ENCODE measurements around the gene TMEM258.

TMEM258 gene

DNA sequence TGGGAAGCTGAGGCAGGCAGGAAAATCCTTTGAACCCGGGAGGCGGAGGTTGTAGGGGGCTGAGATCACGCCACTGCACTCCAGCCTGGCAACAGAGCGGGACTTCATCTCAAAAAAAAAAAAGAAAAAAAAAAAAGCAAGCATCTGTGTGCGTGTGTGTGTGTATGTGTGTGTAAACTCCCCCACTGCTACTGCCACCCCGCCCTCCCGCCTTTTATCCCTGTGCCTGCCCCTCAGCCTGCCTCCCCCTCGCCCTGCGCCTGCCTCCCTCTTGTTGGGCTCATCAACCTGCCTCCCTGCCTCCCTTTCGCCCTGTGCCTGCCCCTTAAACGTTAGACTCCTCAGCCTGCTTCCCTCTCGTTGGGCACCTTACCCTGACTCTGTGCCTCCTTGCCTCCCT, 18.0 kb downstream of the TMEM258 start:
- no peak for DNase-seq

DNA sequence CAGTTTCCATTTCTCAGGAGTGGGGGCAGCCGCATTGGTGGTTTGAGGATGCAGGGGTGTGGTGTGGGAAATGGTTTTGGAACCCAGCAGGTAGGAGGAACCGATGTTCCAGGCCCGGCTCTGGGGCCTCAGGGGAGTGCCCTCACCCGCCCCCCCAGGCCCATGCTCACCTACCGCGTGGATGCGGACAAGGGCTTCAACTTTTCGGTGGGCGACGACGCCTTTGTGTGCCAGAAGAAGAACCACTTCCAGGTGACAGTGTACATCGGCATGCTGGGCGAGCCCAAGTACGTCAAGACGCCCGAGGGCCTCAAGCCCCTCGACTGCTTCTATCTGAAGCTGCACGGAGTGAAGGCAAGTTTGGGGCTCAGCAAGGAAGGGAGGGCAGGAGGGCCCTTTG, 18.6 kb downstream of the TMEM258 start:
- no peak for DNase-seq

DNA sequence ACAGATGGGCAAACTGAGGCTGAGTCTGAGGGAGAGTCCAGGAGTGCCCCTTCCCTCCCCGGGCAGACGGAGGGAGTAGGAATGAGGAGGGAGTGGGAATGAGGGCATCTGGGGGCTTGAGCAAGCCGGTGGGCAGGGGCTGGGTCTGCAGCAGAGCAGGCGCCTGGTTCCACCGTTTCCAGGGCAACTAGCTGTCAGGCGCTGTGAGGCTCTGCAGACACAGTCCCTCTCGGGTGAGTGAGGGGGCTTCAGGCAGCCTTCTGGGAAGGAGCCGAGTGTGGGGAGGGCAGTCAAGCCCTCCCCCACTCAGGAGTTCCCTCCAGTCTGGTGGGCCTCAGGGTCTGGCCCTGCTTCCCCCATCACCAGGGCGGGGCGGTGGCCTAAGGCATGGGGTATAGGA, 19.0 kb downstream of the TMEM258 start:
- DNase-seq = no peak

DNA sequence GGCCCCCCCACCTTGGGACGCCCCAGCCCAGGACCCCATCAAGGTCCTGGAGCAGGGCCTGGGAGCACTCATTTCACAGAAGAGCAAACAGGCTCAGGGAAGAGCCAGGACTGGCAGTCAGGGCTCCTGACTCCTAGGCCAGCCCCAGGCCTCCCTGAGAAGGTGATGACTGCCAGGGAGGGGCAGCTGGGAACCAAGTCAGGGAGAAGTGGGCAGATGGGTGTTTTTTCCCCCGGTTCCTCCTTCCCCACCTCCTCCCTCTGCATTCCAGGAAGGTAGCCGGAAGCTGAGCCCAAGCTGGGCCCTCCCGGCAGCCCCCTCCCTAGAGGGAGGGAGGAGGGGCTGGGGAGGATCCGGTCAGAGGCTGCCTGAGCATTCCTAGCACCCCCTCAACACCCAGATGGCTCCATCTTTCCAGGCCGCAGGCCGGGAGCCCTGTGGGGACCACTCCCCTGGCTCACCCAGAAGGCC, 20.4 kb downstream of the TMEM258 start:
- no peak for DNase-seq

DNA sequence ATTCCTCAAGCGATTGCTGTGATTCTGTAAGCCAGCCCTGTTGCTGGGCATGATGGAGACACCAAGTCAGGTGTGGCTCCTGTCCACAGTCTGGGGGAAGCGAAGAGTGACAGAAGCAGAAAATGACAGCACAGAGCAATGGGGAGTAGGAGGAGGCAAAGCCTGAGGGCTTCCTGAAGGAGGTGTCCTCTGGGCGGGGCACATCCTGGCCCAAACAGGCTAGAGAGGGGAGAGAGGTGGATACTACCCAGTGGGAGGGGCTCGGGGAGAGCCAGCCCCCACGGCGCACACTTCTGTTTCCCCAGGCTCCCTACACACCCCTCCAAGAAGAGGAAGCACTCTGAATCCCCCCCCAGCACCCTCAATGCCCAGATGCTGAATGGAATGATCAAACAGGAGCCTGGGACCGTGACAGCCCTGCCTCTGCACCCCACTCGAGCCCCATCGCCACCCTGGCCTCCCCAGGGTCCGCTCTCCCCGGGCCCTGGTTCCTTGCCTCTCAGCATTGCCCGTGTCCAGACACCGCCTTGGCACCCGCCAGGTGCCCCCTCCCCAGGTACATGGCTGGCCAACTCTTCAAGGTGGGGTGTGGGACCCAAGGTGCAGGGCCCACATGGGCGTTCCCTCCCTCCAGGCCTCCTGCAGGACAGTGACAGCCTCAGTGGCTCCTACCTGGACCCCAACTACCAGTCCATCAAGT, 21.1 kb downstream of the TMEM258 start:
- DNase-seq = no peak

DNA sequence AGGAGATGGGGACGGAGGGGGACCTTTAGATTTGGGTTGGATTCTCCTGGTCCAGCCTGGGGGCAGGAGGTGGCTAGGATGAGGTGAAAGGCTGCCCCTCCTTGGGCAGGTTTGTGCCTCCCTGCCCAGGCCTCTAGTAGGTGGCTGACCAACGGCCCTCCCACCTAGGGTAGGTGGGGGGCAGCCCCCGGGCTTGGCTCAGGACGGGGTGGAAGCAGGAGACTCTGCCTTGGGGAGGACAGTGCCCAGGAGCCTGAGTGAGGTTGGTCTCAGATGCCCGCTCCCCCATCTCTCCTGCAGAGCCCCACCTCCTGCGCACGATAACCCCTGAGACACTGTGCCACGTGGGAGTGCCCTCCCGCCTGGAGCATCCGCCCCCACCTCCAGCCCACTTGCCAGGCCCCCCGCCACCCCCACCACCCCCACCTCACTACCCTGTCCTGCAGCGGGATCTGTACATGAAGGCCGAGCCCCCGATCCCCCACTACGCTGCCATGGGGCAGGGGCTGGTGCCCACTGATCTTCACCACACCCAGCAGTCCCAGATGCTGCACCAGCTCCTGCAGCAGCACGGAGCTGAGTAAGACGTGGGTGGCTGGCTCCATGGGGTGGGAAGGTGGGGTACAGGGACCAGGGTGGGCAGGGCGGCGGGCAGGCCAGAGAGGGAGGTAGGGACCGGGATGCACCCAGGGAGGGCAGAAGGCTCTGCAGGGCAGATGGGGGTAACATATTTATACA, 22.3 kb downstream of the TMEM258 start:
- DNase-seq = no peak

DNA sequence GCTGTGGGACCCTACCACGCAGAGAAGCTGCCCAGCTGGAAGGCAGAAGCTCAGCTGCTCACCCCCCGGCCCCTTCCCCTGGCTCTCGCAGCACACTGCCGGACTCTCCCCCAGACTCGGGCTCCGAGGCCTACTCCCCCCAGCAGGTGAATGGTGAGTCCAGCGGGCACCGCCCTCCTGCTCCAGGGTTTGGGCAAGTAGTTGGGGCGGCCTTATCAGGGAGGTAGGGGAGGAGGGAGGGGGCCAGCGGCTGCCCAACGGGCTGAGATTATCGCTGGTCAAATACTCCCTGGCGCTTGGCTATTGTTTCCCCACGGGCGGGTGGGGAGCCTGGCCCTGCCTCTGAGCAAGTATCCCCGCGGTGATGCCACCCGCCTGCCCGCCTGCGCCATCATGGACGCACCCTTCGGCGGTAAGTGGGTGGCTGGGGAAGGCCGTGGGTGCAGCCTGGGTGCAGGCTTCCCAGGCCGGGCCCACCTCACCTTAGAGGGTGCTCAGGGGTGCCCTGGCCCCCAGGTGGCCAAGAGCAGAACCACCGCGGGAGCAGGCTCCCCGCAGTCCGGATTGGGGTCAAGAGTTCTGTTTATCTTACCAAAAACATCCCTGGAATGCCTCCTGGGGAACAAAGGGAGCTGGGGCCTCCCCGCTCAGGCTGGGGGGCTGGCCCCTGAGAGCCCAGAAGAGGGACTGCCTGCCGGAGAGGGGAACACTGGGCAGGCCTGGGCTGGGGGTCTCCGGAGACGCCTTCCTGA, 23.1 kb downstream of the TMEM258 start:
- no peak for DNase-seq

DNA sequence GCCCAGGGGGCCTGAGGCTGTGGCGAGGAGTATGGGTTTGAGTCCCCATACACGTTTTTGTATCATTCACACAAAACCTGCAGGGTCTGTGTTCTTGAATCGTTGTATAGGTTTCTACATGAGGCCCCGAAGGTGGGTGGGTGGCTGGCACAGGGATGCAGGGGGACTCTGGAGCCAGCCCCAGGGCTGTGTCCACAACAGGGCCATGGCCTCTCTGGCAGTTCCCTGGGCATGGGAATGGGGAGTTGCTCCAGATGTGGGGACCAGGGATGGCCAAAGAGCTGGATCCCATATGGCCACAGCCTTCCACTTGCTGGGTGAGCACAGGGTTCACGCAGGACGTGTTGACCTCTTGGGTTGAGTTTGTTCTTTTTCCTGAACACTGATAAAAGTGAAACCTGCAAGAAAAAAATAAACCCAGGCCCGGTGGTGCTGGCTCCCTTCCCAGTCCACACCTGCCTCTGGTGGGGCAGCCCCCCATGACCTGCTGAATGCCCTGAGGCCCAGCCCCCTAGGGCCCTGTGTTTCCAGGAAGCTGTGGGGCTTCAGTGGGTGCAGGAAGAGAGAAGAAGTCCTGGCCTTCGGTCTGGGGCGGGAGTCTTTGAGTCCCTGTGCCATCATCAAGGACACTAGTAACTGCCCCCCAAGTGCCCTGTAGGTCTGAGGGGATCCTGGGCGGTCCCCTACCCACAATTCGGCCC, 23.9 kb downstream of the TMEM258 start:
- no peak for DNase-seq

DNA sequence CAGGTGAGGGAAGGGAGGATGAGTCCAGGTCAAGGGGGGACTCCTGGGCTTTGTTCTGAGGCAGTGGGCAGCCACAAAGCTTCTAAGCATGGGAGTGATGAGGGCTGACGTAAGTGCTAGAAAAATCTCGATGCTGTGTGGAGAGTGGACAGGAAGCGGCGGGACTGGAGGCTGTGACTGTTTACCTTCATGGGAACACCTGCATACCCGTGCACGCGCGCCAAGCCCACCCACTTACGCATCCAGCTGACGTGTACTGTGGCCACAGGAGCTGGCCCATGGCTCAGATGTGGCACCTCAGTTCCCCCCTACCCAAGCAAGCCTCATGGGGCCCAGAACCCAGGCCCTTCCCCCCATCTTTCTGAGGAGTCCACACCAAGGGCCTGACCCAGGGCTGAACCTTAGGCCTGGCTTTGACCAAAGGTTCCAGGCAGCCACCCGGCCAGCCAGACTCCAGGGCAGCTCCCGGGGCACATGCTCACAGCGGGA, 26.0 kb downstream of the TMEM258 start:
- no peak for DNase-seq

DNA sequence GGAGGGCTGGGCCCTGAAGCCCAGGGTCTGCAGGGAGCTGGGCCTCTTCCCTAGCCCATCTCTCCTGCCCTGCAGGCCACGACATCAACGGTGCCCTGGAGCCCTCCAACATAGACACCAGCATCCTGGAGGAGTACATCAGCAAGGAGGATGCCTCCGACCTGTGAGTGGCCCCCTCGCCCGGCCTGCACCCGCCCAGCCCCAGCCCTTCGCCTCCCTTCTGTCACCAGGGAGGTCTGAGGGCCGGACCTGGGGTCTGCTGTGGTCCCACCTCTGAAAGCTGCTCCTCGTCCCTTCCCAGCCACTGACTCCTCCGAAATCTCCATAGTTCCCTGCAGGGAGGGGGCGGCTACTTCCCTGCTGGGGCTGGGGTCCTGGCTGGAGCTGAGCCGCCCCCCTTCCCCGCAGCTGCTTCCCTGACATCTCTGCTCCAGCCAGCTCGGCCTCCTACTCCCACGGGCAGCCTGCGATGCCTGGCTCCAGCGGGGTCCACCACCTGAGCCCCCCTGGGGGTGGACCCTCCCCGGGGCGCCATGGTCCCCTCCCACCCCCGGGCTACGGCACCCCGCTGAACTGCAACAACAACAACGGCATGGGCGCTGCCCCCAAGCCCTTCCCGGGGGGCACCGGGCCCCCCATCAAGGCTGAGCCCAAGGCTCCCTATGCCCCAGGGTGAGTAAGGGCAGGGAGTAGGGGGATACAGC, 26.7 kb downstream of the TMEM258 start:
- DNase-seq = no peak

DNA sequence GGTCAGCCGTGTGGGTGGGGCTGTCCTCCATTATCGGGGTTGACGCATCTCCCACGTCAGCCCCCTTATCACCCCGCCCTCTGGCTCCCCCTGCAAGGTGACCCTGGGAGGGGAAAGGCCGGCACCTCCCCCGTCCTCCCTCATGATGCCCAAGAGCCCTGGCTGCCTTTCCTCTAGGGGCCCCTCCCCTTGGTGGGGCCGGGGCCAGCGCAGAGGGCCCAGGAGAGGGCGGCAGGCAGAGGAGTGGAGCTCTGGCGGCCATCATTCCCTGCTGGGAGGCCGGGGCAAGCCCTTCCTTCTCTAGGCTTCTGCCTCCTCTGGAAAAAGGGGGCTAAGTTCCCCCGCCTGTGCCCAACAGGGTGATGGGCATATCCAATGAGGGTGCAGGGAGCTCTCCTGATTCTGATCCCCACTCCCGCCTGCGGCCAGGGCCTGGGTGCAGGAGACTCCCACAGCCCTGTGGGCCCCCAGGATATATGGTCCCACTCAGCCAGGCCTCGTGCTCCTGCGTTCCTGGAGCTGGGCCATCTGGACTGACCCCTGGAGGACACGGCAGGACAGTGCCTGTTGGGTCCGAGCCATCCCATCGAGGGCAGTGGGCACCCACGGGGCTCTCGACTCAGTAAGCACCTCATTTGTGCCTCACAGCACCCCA, 27.7 kb downstream of the TMEM258 start:
- DNase-seq = no peak

DNA sequence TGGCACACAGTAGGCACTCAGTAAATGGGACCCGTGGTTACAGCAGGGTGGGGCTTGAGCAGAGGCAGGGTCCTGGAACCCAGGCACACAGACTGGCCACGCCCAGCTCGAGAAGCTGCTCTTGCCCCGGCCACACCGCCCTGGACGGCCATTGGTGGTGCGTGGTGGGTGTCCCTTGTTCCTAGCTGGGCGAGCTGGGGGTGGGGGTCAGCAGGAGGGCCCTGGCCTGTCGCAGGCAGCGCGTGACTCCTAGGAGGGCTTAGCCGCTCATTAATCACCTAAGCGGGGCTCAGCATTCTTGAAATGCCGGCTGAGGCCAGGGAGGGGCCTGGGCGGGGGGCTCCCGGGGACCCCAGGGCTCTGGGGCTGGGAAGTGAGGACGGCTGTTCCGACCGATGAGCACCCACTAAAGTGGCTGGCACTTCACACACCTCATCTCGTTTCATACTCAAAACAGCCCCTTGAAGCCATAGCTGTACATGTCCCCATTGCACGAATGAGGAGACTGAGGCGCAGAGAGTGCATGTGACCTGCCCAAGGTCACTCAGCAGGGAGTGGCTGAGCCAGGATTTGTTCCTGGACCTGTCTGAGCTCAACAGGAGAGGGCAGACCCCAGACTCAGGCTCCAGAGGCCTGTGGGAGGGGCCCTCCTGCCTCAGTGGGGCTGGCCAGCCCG, 28.3 kb downstream of the TMEM258 start:
- DNase-seq = no peak

DNA sequence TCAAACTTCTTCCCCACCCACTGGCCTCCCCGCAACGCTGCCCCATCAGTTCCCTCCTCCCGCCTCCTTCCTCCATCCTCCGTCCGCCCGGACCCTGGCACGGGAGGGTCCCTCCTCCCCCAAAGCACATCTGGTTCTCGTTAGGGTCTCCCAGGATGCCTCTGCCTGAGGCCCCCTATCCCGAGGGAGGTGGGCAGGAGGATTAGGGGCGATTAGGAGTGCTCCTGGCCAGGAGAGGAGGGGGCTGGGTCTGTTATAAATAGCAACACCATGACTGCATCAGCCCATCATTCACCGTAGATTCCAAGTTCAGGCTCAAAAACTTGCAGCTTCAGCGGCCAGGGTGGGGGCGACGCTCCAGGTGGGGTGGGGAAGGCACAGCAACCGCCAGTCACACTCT, 29.6 kb downstream of the TMEM258 start:
- no peak for DNase-seq

DNA sequence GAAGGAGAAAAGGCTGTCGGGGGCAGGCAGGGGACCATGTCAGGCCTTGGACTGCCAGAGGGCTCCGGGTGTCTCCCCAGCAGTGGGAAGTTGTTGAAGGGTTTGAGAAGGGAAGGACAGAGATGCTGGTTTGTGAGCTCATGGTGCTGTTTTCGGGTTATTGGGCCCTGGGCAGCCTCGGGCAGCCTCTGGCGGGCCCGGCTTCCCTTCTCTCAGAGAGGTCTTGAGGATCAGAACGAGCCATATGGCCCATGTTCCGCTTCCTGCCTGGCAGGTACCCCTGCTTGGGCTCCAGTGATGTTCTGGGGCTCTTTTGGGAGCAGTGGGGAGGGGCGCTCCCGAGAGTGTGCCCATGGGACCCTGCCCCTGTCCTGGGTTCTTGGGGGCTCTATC, 30.2 kb downstream of the TMEM258 start:
- no peak for DNase-seq

DNA sequence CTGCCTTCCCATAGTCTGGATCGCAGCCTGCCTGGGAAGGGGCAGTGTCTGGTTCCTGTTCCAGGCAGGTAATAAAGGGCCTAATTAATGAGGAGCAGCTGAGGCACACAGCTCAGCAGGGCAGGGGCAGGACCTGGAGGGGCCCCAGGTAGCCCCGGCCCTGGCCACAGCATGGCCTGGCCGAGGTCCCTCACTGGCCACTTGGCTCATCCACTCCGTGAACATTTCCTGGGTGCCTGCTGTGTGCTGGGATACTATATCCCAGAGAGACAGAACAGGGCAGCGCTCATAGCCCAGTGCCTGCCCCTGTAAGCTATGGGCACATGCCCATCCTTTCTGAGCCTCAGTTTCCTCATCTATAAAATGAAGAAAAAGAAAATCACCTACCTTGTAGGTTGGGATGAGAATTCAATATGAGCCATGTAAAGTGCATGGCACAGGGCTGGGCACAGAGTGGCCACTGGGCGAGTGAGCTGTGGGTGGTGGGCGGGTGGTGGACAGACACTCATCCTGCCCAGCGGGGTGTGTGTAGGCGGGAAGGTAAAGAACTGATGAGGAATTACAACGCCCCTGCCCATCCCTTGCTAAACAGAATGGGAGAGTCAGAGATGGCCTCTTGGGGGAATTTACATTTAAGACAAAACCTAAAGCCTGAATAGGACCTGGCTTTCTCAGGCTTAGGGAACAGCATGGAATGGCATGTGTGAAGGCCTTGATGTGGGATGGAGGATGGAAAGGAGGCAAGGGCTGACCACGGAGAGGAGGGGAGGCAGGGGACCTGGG, 30.8 kb downstream of the TMEM258 start:
- DNase-seq = no peak

DNA sequence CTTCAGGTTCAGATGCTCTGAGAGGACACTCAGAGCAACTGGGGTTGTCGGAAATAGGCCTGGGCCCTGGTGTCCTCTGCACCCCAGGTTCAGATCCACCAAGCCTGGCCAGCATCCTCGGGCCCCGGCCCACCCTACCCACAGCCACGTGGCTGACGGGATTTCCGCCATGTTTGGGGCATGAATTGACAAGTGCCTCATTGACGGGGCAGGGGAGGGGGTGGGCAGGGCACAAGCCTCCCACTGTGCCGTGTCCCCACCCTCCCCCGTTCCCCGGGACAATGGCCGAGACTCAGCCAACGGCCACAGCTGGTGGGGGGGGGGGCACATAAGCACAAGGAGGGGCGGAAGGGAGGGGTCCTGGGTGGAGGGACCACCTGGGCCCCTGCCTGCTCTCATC, 31.5 kb downstream of the TMEM258 start:
- no peak for DNase-seq

DNA sequence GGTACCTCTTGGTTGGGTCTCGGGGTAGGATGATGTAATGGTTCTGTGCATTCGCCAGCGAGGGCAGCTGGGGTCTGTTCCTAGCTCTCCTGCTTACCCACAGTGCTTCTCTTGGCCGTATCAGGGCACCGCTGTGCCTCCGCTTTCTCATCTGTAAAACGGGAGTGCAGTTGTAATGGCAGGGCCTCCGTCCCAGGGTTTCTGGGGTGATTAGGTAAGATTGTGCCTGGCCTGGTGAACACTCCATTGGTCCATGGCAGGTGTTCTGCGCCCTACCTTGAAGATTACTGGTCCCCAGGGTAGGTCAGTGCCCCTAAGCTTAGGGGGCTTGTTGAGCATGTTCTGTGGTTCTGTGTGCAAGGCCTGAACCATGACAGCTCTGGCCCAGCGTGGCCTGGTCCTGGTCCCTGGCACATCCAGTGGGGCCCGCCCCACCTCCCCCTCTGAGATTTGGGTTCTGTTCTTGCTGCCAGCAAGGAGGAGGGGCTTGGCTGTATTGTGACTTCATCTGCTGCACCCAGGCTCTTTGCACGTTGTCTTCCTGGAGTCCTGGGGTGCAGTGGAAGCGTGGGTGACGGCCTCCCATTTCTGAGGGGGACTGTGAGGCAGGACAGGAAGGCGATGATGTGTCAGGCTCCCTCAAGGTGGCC, 35.1 kb downstream of the TMEM258 start:
- no peak for DNase-seq

DNA sequence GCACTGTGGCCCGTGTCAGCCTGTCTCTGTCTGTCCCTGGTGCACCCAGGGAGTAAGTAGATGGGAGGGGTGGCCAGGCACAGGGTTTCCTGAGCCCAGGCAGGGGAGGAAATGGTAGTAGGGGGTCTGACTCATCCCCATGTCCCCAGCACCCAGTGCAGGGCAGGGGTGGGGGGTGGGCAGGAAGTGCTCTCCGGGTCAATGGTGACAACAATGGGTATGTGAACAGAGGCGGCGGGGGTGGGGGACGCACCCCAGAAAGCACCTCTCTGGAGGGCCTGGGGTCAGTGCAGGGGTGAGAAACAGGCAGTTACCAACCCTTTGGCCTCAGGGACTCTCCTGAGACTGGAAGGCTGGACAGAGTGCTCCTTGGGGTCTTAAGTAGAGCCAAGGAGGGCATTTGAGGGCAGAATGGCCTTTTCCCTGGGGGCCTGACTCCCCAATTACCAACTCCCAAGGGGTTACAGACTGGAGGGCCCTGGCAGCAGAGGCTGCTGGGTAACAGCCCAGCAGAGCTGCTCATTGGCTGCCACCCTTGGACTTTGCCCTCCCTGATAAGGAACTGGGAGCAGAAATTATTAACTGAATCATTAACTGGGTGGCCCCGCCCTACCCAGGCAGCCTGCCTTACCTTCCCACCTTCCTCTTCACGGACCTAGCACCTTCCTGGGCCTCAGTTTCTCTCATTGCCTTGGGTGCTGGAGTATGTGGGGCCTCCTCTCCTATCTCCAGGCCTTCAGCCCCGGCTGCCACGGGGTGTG, 35.8 kb downstream of the TMEM258 start:
- peak; percentile 63 for DNase-seq

DNA sequence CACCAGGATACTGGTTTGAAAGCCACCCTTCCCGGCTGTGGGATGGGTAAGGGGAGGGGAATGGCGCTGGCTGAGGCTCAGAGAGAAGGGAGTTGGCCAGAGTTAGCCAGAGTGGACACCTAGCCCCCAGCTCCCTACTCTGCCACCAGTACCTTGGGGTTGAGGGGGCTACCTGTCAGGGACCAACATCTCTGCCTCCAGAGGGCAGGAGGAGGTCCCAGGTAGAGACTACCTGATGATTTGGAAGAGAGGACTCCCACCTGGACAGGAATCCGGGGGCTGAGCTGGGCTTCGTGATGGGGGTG, 36.3 kb downstream of the TMEM258 start:
- no peak for DNase-seq

Measured in hematopoietic multipotent progenitor cell treated with erythropoietin and hydrocortisone succinate and interleukin-3 and kit ligand, for 8 days (in vitro differentiated cells).